ENCODE results near the gene KIRREL3.

DNA sequence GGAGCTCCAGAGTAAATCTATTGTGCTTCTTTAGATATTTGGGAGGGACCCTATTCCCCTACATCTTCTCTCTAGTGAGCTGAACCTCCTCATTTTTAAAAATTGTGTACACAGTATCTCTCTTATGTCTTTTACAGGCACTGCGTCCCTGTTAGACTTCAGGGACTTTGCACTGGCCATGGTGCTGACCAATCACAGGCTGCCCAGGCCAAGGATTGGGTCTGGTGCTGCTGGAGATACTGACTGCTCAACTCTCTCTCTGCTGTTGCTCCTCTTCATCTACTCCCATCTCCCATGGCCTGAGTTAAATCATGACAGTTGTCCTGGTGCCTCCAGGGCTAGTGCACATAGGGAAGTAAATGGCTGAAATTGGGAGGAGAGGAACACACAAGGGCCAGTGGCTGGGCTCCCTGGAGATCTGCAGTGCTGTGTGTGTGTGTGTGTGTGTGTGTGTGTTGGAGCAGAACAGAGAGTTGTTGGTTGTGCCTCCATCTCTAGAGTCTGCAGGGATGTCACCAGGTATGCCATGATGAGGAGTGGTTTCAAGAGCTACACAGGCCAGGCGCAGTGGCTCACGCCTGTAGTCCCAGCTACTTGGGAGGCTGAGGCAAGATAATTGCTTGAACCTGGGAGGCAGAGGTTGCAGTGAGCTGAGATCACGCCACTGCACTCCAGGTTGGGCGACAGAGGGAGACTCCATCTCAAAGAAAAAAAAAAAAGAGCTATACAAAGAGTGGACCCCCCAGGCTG lies 489.8 kb downstream of the KIRREL3 start:
- TF ChIP-seq GATA2 (IDR thresholded peaks at IDR 0.05; ENCODE audit: low read depth, low read length) (no peak), GATA3 (IDR thresholded peaks at IDR 0.05; ENCODE audit: low read depth, low read length) (no peak)
